Dedifferentiated amniotic fluid mesenchymal stem cell (primary cell): ENCODE results near the gene ENPP7.

Experiments used
- DNase-seq: peaks from one replicate; pipeline ENCODE4 v3.0.0-alpha.2; 2016; ENCODE audit errors: extremely low spot score

ENPP7 gene

DNA sequence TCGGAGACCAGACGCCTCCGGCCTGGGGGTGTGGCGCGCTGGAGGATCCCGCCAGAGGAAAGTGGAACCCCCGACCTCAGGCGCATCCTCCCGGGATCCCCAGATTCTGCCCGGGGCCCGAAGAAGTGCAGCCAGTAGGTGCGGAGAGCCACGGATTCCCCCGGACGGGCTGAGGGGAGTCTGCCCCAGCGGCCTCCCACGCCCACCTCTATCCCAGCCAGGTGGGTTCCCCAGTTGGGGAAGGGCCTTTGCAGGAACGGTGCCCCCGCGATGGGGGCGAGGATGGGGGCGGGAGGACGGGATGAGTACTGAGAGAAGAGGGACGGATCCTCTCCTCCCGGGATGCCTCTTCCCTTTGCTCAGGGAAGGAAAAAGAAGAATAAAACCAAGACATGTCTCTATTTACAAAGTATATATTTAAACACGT is 61.0 kb downstream of the ENPP7 start:
- no peak for DNase-seq
